Measurements from ENCODE around the gene ZNF496.

GRCh38 chr1:247296599-247297180, 35.0 kb downstream of the ZNF496 start:
- no peak for TF ChIP-seq CTCF (IDR thresholded peaks at IDR 0.05)
- no peak for TF ChIP-seq POLR2A (IDR thresholded peaks at IDR 0.05)
